ENCODE results near the gene TAC4. TPM values are rescaled to one million over a fixed set of nuclear protein-coding genes. Genes with fewer than 3 reads are reported as not detected.

The TAC4 gene
- total and polyA plus RNA-seq, 7 donors = not detected

- Histone ChIP-seq H3K4me3 (no peak overlapping the region), H3K4me1 (no peaks in the 10 kb centered on the region), H3K36me3 (ENCODE audit: insufficient read depth in 1 of 2, low read depth in 1 of 2) (no peaks in the 10 kb centered on the region), H3K27ac (no peak overlapping the region), H3K27me3 (ENCODE audit: insufficient read depth in 3 of 3, low read length in 2 of 3) (no peaks in the 10 kb centered on the region), H3K9me3 (no peaks in the 10 kb centered on the region)
- no peak for ATAC-seq
- intact Hi-C loops (cut with DNase I) = no loop called here
- 78 to 84% (median 82%) methylated on average over 7 of the region's 7 CpGs for WGBS, 3 donors
- DNase-seq = no peak
- no peak for TF ChIP-seq CTCF (IDR thresholded peaks at IDR 0.05)
Observed at GRCh38 chr17:49871211-49871610, 23.3 kb upstream of the TAC4 start.

DNA sequence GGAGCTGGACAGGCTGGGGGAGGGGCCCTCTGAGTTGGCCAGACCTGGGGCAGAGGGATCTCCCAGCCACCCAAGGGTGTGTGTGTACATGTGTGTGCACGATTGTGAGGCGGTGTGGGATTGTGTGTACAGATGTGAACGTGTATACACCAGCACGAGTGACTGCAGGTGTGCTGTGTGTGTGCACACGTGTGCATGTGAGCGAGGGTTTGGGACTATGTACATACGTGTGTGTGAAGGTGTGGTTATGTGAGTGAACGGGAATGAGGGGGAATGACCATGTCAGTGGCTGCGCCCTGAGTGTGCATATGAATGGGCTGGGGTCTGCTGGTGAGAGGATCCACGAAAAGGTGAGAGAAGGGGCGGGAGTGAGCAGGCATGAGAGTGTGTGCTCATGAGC, 22.4 kb upstream of the TAC4 start:
- Histone ChIP-seq H3K27me3 (ENCODE audit: insufficient read depth in 3 of 3, low read length in 2 of 3) (no peaks in the 10 kb centered on the region), H3K9me3 (no peaks in the 10 kb centered on the region), H3K4me3 (no peak overlapping the region), H3K36me3 (ENCODE audit: insufficient read depth in 1 of 2, low read depth in 1 of 2) (no peaks in the 10 kb centered on the region), H3K4me1 (no peaks in the 10 kb centered on the region), H3K27ac (no peak overlapping the region)
- no peak for TF ChIP-seq CTCF (IDR thresholded peaks at IDR 0.05)
- 84 to 89% (median 88%) methylated on average over 11 of the region's 11 CpGs for whole genome bisulfite sequencing, 3 donors
- intact Hi-C loops (cut with DNase I) = no loop called here
- DNase-seq = no peak
- ATAC-seq = no peak

DNA sequence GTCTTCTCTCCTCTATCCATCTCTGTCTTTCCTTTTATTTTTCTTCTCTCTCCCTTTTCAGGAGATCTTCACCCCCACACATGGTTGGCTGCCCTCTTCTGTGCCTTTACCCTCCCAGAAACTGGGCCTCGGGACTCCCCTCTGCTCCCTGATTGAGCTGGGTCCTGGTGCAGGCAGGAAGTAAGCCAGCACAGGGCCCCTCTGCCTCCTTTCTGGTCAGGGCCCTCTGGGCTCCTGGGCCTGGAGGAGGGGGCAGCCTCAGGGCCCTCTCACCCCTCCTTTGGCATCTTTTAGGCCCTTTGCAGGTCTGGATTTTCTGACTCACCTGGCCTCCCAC, 21.1 kb upstream of the TAC4 start:
- intact Hi-C loops (cut with DNase I) = no loop called here
- H3K9me3 ChIP-seq = no peaks in the 10 kb centered on the region
- H3K36me3 ChIP-seq (ENCODE audit: insufficient read depth in 1 of 2, low read depth in 1 of 2) = no peaks in the 10 kb centered on the region
- ATAC-seq (no peak), DNase-seq (no peak)
- WGBS, 3 donors = 33 to 40% (median 36%) methylated on average over 1 of the region's 1 CpG
- H3K27me3 ChIP-seq (ENCODE audit: insufficient read depth in 3 of 3, low read length in 2 of 3) = no peaks in the 10 kb centered on the region
- H3K4me3 ChIP-seq = no peak overlapping the region
- no peak overlapping the region for H3K27ac ChIP-seq
- TF ChIP-seq CTCF (IDR thresholded peaks at IDR 0.05) = no peak
- no peaks in the 10 kb centered on the region for H3K4me1 ChIP-seq

DNA sequence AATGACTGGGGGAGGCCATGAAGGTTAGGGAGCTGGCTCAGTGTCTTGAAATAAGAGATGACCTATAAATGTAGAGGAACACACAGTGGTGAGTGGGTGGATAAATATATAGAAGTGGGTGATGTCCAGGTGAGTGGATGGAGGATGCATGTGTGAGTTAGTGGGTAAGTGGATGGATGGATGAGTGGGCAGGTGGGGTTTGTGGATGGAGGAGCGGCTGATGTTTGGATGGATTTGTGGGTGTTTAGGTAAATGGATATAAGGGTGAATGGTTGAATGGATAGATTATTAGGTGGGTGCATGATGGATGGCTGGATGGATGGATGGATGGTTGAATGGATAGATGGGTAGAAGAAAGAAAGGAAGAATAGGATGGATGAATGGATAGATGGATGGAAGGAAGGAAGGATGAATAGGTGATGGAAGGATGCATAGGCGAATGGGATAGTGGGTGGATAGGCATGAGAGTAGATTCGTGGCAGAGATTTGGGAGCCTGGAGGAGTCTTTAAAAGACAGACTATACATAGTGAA, 19.1 kb upstream of the TAC4 start:
- TF ChIP-seq CTCF (IDR thresholded peaks at IDR 0.05) = no peak
- ATAC-seq (no peak), DNase-seq (no peak)
- intact Hi-C loops (cut with DNase I) = no loop called here
- Histone ChIP-seq H3K27ac (no peak overlapping the region), H3K4me3 (no peak overlapping the region), H3K9me3 (no peaks in the 10 kb centered on the region), H3K4me1 (no peaks in the 10 kb centered on the region), H3K27me3 (ENCODE audit: insufficient read depth in 3 of 3, low read length in 2 of 3) (no peaks in the 10 kb centered on the region), H3K36me3 (ENCODE audit: insufficient read depth in 1 of 2, low read depth in 1 of 2) (no peaks in the 10 kb centered on the region)
- whole genome bisulfite sequencing, 3 donors = 78 to 95% (median 82%) methylated on average over 3 of the region's 3 CpGs

GRCh38 chr17:49866019-49866380, 18.1 kb upstream of the TAC4 start:
- DNase-seq (no peak), ATAC-seq (no peak)
- no peaks in the 10 kb centered on the region for H3K27me3 ChIP-seq (ENCODE audit: insufficient read depth in 3 of 3, low read length in 2 of 3)
- H3K4me3 ChIP-seq = no peak overlapping the region
- intact Hi-C loops (cut with DNase I) = no loop called here
- H3K27ac ChIP-seq = no peak overlapping the region
- H3K36me3 ChIP-seq (ENCODE audit: insufficient read depth in 1 of 2, low read depth in 1 of 2) = no peaks in the 10 kb centered on the region
- no peak for TF ChIP-seq CTCF (IDR thresholded peaks at IDR 0.05)
- no peaks in the 10 kb centered on the region for H3K9me3 ChIP-seq
- H3K4me1 ChIP-seq = no peaks in the 10 kb centered on the region
- WGBS, 3 donors = 26 to 50% (median 30%) methylated on average over 1 of the region's 1 CpG

Data from psoas muscle (tissue), 8 donors.